MCF 10A (cell line): ENCODE data around the gene RAP1GDS1. TPM values are rescaled to one million over a fixed set of nuclear protein-coding genes. Genes with fewer than 3 reads are reported as not detected.
A peak's percentile ranks its signal among the peaks of the same experiment; 100 is the strongest.

ENCODE experiments used
- BruUV-seq: library from RNA; stranded (reverse); fragments of 400-500 nt; replicated peaks from 2 replicates; lab custom pipeline; 2021; lab: Mats Ljungman, UMichigan
- CTCF ChIA-PET: fragments of 300-600 bp; sonication (Branson Sonifier 250); formaldehyde crosslinking; extraction: SDS; loops from one replicate; lab custom pipeline; 2021; ENCODE audit warnings: antibody characterized with exemption, inconsistent platforms; lab: Yijun Ruan, JAX
- POLR2A ChIA-PET: fragments of 300-600, 350-650 bp; sonication (Branson Sonifier 250); formaldehyde crosslinking; extraction: SDS; loops from one replicate; lab custom pipeline; 2020; ENCODE audit warnings: antibody characterized with exemption, inconsistent platforms; lab: Yijun Ruan, JAX
- DNase-seq: peaks from one replicate; pipeline ENCODE4 v3.0.0-alpha.2; 2018; ENCODE audit not compliant: unreplicated experiment
- H3K27ac Mint-ChIP-seq: one replicate; pipeline ENCODE4 v1.8.0; 2022; ENCODE audit warnings: mild to moderate bottlenecking, low read depth, mixed read lengths; ENCODE audit not compliant: unreplicated experiment
- H3K27me3 Mint-ChIP-seq: one replicate; pipeline ENCODE4 v1.8.0; 2022; ENCODE audit warnings: mixed read lengths; ENCODE audit not compliant: insufficient read depth, unreplicated experiment
- H3K36me3 Mint-ChIP-seq: one replicate; pipeline ENCODE4 v1.8.0; 2022; ENCODE audit warnings: mild to moderate bottlenecking, moderate library complexity, mixed read lengths; ENCODE audit not compliant: insufficient read depth, unreplicated experiment
- H3K4me1 Mint-ChIP-seq: one replicate; pipeline ENCODE4 v1.8.0; 2022; ENCODE audit warnings: mixed read lengths; ENCODE audit not compliant: insufficient read depth, unreplicated experiment
- H3K4me3 Mint-ChIP-seq: one replicate; pipeline ENCODE4 v1.8.0; 2022; ENCODE audit warnings: mild to moderate bottlenecking, moderate library complexity, mixed read lengths; ENCODE audit not compliant: unreplicated experiment
- H3K9me3 Mint-ChIP-seq: one replicate; pipeline ENCODE4 v1.8.0; 2022; ENCODE audit warnings: mixed read lengths; ENCODE audit not compliant: unreplicated experiment
- CTCF ChIP-seq: fragments of 200-600 bp; IDR thresholded peaks from one replicate; pipeline ENCODE4 v1.8.0; 2022; ENCODE audit warnings: antibody characterized with exemption, mild to moderate bottlenecking; ENCODE audit not compliant: unreplicated experiment
- intact Hi-C: fragments of 100-400 bp; cut with micrococcal nuclease; formaldehyde crosslinking; loops from 2 replicates; pipeline ENCODE4 v1.14.1; 2022
- total RNA-seq: library from RNA; stranded (reverse); gene quantifications from 2 replicates; pipeline ENCODE4 v1.2.3, GENCODE V29; 2022

Gene RAP1GDS1
- total RNA-seq, 1 experiment from 2014 or later, result 68.9 TPM

GRCh38 chr4:98230961-98231360 lies 30.2 kb upstream of the RAP1GDS1 start:
- BruUV-seq, result no TSS peak

GRCh38 chr4:98232202-98232601 lies 29.0 kb upstream of the RAP1GDS1 start:
- H3K4me3 Mint-ChIP-seq, result no peak overlapping the region
- no TSS peak for BruUV-seq
- H3K27me3 Mint-ChIP-seq, result no peaks in the 10 kb centered on the region
- no peaks in the 10 kb centered on the region for H3K9me3 Mint-ChIP-seq
- peaks cover 5% of the 10 kb centered on the region for H3K4me1 Mint-ChIP-seq
- no peak for TF ChIP-seq CTCF
- DNase-seq, result peak; percentile 35
- ChIA-PET CTCF (no interaction called here), POLR2A (no interaction called here)
- no peak overlapping the region for H3K27ac Mint-ChIP-seq
- no peaks in the 10 kb centered on the region for H3K36me3 Mint-ChIP-seq
- intact Hi-C loops, result no loop called here

More at GRCh38 chr4:98230961-98231360, 30.2 kb upstream of the RAP1GDS1 start:
- DNase-seq, result no peak
- no peak for TF ChIP-seq CTCF
- intact Hi-C loops, result no loop called here
- no peak overlapping the region for H3K27ac Mint-ChIP-seq
- H3K9me3 Mint-ChIP-seq, result no peaks in the 10 kb centered on the region
- POLR2A ChIA-PET, result no interaction called here
- CTCF ChIA-PET, result no interaction called here
- no peak overlapping the region for H3K4me3 Mint-ChIP-seq
- no peaks in the 10 kb centered on the region for H3K27me3 Mint-ChIP-seq
- H3K36me3 Mint-ChIP-seq, result no peaks in the 10 kb centered on the region
- H3K4me1 Mint-ChIP-seq, result peaks cover 5% of the 10 kb centered on the region

GRCh38 chr4:98237204-98237603 lies 24.0 kb upstream of the RAP1GDS1 start:
- H3K9me3 Mint-ChIP-seq, result no peaks in the 10 kb centered on the region
- ChIA-PET CTCF (interaction anchor here (0.6 kb wide), 1 partner anchor 230 kb away, joined by 4 read pairs; no protein-coding TSS in a partner anchor), POLR2A (no interaction called here)
- H3K27me3 Mint-ChIP-seq, result no peaks in the 10 kb centered on the region
- DNase-seq, result no peak
- no peaks in the 10 kb centered on the region for H3K36me3 Mint-ChIP-seq
- no peak for TF ChIP-seq CTCF
- no TSS peak for BruUV-seq
- intact Hi-C loops, result no loop called here
- H3K27ac Mint-ChIP-seq, result no peak overlapping the region
- peaks cover 4% of the 10 kb centered on the region for H3K4me1 Mint-ChIP-seq
- H3K4me3 Mint-ChIP-seq, result no peak overlapping the region

GRCh38 chr4:98242063-98242462 lies 19.1 kb upstream of the RAP1GDS1 start:
- POLR2A ChIA-PET, result interaction anchor here (0.5 to 1.1 kb wide), 2 partner anchors 18 to 19 kb away, joined by 3 read pairs; partner anchors contain the start of gene RAP1GDS1

More at GRCh38 chr4:98242063-98242462, 19.1 kb upstream of the RAP1GDS1 start:
- intact Hi-C loops, result no loop called here
- no peaks in the 10 kb centered on the region for H3K4me1 Mint-ChIP-seq
- no TSS peak for BruUV-seq
- H3K36me3 Mint-ChIP-seq, result no peaks in the 10 kb centered on the region
- no peaks in the 10 kb centered on the region for H3K27me3 Mint-ChIP-seq
- CTCF ChIA-PET, result interaction anchor here (1.1 to 1.2 kb wide), 2 partner anchors 92 to 99 kb away, joined by 3 read pairs; partner anchors contain the start of gene STPG2
- H3K4me3 Mint-ChIP-seq, result no peak overlapping the region
- H3K27ac Mint-ChIP-seq, result no peak overlapping the region
- H3K9me3 Mint-ChIP-seq, result peaks cover 7% of the 10 kb centered on the region
- no peak for TF ChIP-seq CTCF
- no peak for DNase-seq
